ENCODE measurements around the gene DNAJC17.

GRCh38 chr15:40736575-40736974 is 70.7 kb downstream of the DNAJC17 start:
- TF ChIP-seq CTCF (IDR thresholded peaks at IDR 0.05), result no peak
- TF ChIP-seq POLR2A (IDR thresholded peaks at IDR 0.05), result no peak
